ENCODE data around the gene TMEM92.

TMEM92 gene

GRCh38 chr17:50267074-50267841, 7.0 kb upstream of the TMEM92 start:
- H3K4ac ChIP-seq (ENCODE audit: low read depth, low read length): no peak overlapping the region
- no peak overlapping the region for H2BK12ac ChIP-seq (ENCODE audit: low read length)
- H4K8ac ChIP-seq (ENCODE audit: low read depth, low read length): no peak overlapping the region
- no peak overlapping the region for H4K12ac ChIP-seq (ENCODE audit: low read depth, low read length)
- no peak overlapping the region for H3K27ac ChIP-seq (ENCODE audit: low read depth, low read length)
- H2AK5ac ChIP-seq (ENCODE audit: low read length): no peak overlapping the region
- no peak overlapping the region for H3K4me3 ChIP-seq (ENCODE audit: low read depth, low read length)
- no CpG with 5 or more reads among the region's 10 CpGs for WGBS (ENCODE audit: extremely low coverage, insufficient coverage, insufficient read length)
- no peaks in the 10 kb centered on the region for H3K27me3 ChIP-seq (ENCODE audit: insufficient read depth, low read length)
- H3K79me1 ChIP-seq (ENCODE audit: low read length): no peaks in the 10 kb centered on the region
- no peak overlapping the region for H2BK120ac ChIP-seq (ENCODE audit: insufficient read depth, low read length, poor library complexity)
- H3K18ac ChIP-seq (ENCODE audit: low read length): no peak overlapping the region
- H2BK5ac ChIP-seq (ENCODE audit: low read depth, low read length, poor library complexity): no peak overlapping the region
- no peak overlapping the region for H4K91ac ChIP-seq (ENCODE audit: low read depth, low read length)
- peaks cover 2% of the 10 kb centered on the region for H3K79me2 ChIP-seq (ENCODE audit: control insufficient read depth, insufficient read depth, low read length, poor library complexity)
- no peak overlapping the region for H3K14ac ChIP-seq (ENCODE audit: low read length)
- H3K23ac ChIP-seq (ENCODE audit: low read length): no peak overlapping the region
- H3K4me1 ChIP-seq (ENCODE audit: control insufficient read depth in 1 of 2, insufficient read depth in 2 of 2, low read length in 2 of 2): peaks cover 11% of the 10 kb centered on the region in 2 experiments
- no peak overlapping the region for H3K9ac ChIP-seq (ENCODE audit: low read length)
- H2AFZ ChIP-seq (ENCODE audit: insufficient read depth, low read length, poor library complexity): no peak overlapping the region
- no peaks in the 10 kb centered on the region for H3K36me3 ChIP-seq (ENCODE audit: control insufficient read depth in 1 of 2, insufficient read depth in 2 of 2, low read length in 2 of 2)
- H3K4me2 ChIP-seq (ENCODE audit: low read length): no peak overlapping the region
- H3K9me3 ChIP-seq (ENCODE audit: insufficient read depth, low read depth, low read length): no peaks in the 10 kb centered on the region
- DNase-seq: no peak

- Histone ChIP-seq H3K23ac (ENCODE audit: low read length) (no peak overlapping the region), H4K8ac (ENCODE audit: low read depth, low read length) (no peak overlapping the region), H3K4me1 (ENCODE audit: control insufficient read depth in 1 of 2, insufficient read depth in 2 of 2, low read length in 2 of 2) (peaks cover 9 to 11% of the 10 kb centered on the region in 2 experiments), H2BK5ac (ENCODE audit: low read depth, low read length, poor library complexity) (no peak overlapping the region), H3K14ac (ENCODE audit: low read length) (no peak overlapping the region), H3K79me1 (ENCODE audit: low read length) (no peaks in the 10 kb centered on the region), H3K9me3 (ENCODE audit: insufficient read depth, low read depth, low read length) (no peaks in the 10 kb centered on the region), H3K36me3 (ENCODE audit: control insufficient read depth in 1 of 2, insufficient read depth in 2 of 2, low read length in 2 of 2) (no peaks in the 10 kb centered on the region), H3K18ac (ENCODE audit: low read length) (no peak overlapping the region), H3K4ac (ENCODE audit: low read depth, low read length) (no peak overlapping the region), H3K4me2 (ENCODE audit: low read length) (no peak overlapping the region), H4K91ac (ENCODE audit: low read depth, low read length) (no peak overlapping the region), H2AK5ac (ENCODE audit: low read length) (no peak overlapping the region), H3K9ac (ENCODE audit: low read length) (no peak overlapping the region), H2BK120ac (ENCODE audit: insufficient read depth, low read length, poor library complexity) (no peak overlapping the region), H3K4me3 (ENCODE audit: low read depth, low read length) (no peak overlapping the region), H3K27me3 (ENCODE audit: insufficient read depth, low read length) (no peaks in the 10 kb centered on the region), H4K12ac (ENCODE audit: low read depth, low read length) (no peak overlapping the region), H2BK12ac (ENCODE audit: low read length) (no peak overlapping the region), H2AFZ (ENCODE audit: insufficient read depth, low read length, poor library complexity) (no peak overlapping the region), H3K79me2 (ENCODE audit: control insufficient read depth, insufficient read depth, low read length, poor library complexity) (peaks cover 2% of the 10 kb centered on the region), H3K27ac (ENCODE audit: low read depth, low read length) (no peak overlapping the region)
- WGBS (ENCODE audit: extremely low coverage, insufficient coverage, insufficient read length): no CpG with 5 or more reads among the region's 5 CpGs
- DNase-seq: no peak
Measured at GRCh38 chr17:50268026-50268425, 6.2 kb upstream of the TMEM92 start.

- WGBS (ENCODE audit: extremely low coverage, insufficient coverage, insufficient read length): no CpG with 5 or more reads among the region's 7 CpGs
- H3K4me3 ChIP-seq (ENCODE audit: low read depth, low read length): no peak overlapping the region
- H3K23ac ChIP-seq (ENCODE audit: low read length): no peak overlapping the region
- H2BK120ac ChIP-seq (ENCODE audit: insufficient read depth, low read length, poor library complexity): no peak overlapping the region
- no peaks in the 10 kb centered on the region for H3K9me3 ChIP-seq (ENCODE audit: insufficient read depth, low read depth, low read length)
- no peak overlapping the region for H4K91ac ChIP-seq (ENCODE audit: low read depth, low read length)
- no peak overlapping the region for H4K12ac ChIP-seq (ENCODE audit: low read depth, low read length)
- H3K79me1 ChIP-seq (ENCODE audit: low read length): peaks cover 5% of the 10 kb centered on the region
- H3K27me3 ChIP-seq (ENCODE audit: insufficient read depth, low read length): no peaks in the 10 kb centered on the region
- H3K18ac ChIP-seq (ENCODE audit: low read length): no peak overlapping the region
- H3K36me3 ChIP-seq (ENCODE audit: control insufficient read depth in 1 of 2, insufficient read depth in 2 of 2, low read length in 2 of 2): no peaks in the 10 kb centered on the region
- DNase-seq: no peak
- no peak overlapping the region for H3K9ac ChIP-seq (ENCODE audit: low read length)
- H3K4ac ChIP-seq (ENCODE audit: low read depth, low read length): no peak overlapping the region
- no peak overlapping the region for H3K27ac ChIP-seq (ENCODE audit: low read depth, low read length)
- H3K4me1 ChIP-seq (ENCODE audit: control insufficient read depth in 1 of 2, insufficient read depth in 2 of 2, low read length in 2 of 2): peaks cover 14 to 16% of the 10 kb centered on the region in 2 experiments
- H3K14ac ChIP-seq (ENCODE audit: low read length): no peak overlapping the region
- no peak overlapping the region for H4K8ac ChIP-seq (ENCODE audit: low read depth, low read length)
- H2BK12ac ChIP-seq (ENCODE audit: low read length): no peak overlapping the region
- H3K79me2 ChIP-seq (ENCODE audit: control insufficient read depth, insufficient read depth, low read length, poor library complexity): peaks cover 2% of the 10 kb centered on the region
- no peak overlapping the region for H2AFZ ChIP-seq (ENCODE audit: insufficient read depth, low read length, poor library complexity)
- no peak overlapping the region for H3K4me2 ChIP-seq (ENCODE audit: low read length)
- H2BK5ac ChIP-seq (ENCODE audit: low read depth, low read length, poor library complexity): no peak overlapping the region
- H2AK5ac ChIP-seq (ENCODE audit: low read length): no peak overlapping the region
Measured at GRCh38 chr17:50268743-50269275, 5.5 kb upstream of the TMEM92 start.

- H4K8ac ChIP-seq (ENCODE audit: low read depth, low read length): no peak overlapping the region
- no peaks in the 10 kb centered on the region for H3K27me3 ChIP-seq (ENCODE audit: insufficient read depth, low read length)
- no peaks in the 10 kb centered on the region for H3K9me3 ChIP-seq (ENCODE audit: insufficient read depth, low read depth, low read length)
- no peak overlapping the region for H3K14ac ChIP-seq (ENCODE audit: low read length)
- DNase-seq: peak; percentile 48 to 85
- peak overlapping the region; percentile 14 for H2AK5ac ChIP-seq (ENCODE audit: low read length)
- no peak overlapping the region for H3K4me3 ChIP-seq (ENCODE audit: low read depth, low read length)
- H2BK120ac ChIP-seq (ENCODE audit: insufficient read depth, low read length, poor library complexity): peak overlapping the region; percentile 35
- no peak overlapping the region for H3K27ac ChIP-seq (ENCODE audit: low read depth, low read length)
- no peak overlapping the region for H2AFZ ChIP-seq (ENCODE audit: insufficient read depth, low read length, poor library complexity)
- WGBS (ENCODE audit: extremely low coverage, insufficient coverage, insufficient read length): no CpG with 5 or more reads among the region's 16 CpGs
- peaks cover 10 to 13% of the 10 kb centered on the region in 2 experiments for H3K4me1 ChIP-seq (ENCODE audit: control insufficient read depth in 1 of 2, insufficient read depth in 2 of 2, low read length in 2 of 2)
- H3K36me3 ChIP-seq (ENCODE audit: control insufficient read depth in 1 of 2, insufficient read depth in 2 of 2, low read length in 2 of 2): no peaks in the 10 kb centered on the region
- peaks cover 2% of the 10 kb centered on the region for H3K79me2 ChIP-seq (ENCODE audit: control insufficient read depth, insufficient read depth, low read length, poor library complexity)
- no peak overlapping the region for H3K9ac ChIP-seq (ENCODE audit: low read length)
- no peak overlapping the region for H3K4ac ChIP-seq (ENCODE audit: low read depth, low read length)
- no peak overlapping the region for H3K18ac ChIP-seq (ENCODE audit: low read length)
- peak overlapping the region; percentile 20 for H4K91ac ChIP-seq (ENCODE audit: low read depth, low read length)
- peaks cover 10% of the 10 kb centered on the region for H3K79me1 ChIP-seq (ENCODE audit: low read length)
- H3K4me2 ChIP-seq (ENCODE audit: low read length): no peak overlapping the region
- no peak overlapping the region for H3K23ac ChIP-seq (ENCODE audit: low read length)
- H2BK12ac ChIP-seq (ENCODE audit: low read length): peak overlapping the region; percentile 33
- H4K12ac ChIP-seq (ENCODE audit: low read depth, low read length): no peak overlapping the region
- H2BK5ac ChIP-seq (ENCODE audit: low read depth, low read length, poor library complexity): no peak overlapping the region
Measured at GRCh38 chr17:50269477-50270434, 4.5 kb upstream of the TMEM92 start.

Measured in trophoblast cell (in vitro differentiated cells and primary cell).